ENCODE data around the gene TMEM89.

TMEM89 gene

DNA sequence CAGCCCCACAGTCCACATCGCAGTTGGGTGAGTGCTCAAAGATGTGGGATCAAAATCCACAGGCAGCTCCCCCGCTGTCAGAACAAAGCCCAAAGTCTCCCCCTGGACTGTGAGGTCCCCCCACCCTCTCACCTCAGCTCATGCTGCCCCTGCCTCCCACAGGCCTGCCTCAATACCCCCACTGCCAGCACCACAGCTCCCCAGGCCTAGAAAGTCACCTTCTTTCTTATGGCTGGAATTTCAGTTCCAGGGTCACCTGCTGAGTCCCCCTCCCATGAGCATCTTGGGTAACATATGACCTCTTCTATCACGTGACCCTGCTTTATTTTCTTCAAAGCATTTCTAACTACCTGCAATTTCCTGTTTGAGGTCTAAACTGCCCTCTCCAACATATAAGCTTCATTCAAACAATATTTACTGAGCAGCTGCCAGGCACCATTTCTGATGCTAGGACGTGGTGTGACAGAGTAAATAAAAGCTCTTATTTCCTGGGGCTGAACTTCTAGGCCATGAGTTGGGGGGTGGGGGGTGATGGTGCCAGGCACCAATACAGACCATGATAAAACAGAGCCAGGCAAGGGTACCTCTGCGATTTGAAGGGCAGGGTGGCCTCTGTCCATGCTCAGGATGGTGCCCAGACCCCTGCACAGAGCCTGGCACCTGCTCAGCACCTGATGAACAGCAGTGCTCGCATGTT, 2.4 kb upstream of the TMEM89 start:
- H3K27ac ChIP-seq (ENCODE audit: low read depth, low read length): no peak overlapping the region
- no peak overlapping the region for H3K4me3 ChIP-seq (ENCODE audit: low read length)
- H3K27me3 ChIP-seq (ENCODE audit: control insufficient read depth, insufficient read depth, low read length): no peaks in the 10 kb centered on the region
- peaks cover 10% of the 10 kb centered on the region for H3K36me3 ChIP-seq (ENCODE audit: control insufficient read depth, insufficient read depth, low read length)
- no peak overlapping the region for H3K9ac ChIP-seq (ENCODE audit: low read length)
- no peaks in the 10 kb centered on the region for H3K4me1 ChIP-seq (ENCODE audit: control insufficient read depth, insufficient read depth, low read length)

DNA sequence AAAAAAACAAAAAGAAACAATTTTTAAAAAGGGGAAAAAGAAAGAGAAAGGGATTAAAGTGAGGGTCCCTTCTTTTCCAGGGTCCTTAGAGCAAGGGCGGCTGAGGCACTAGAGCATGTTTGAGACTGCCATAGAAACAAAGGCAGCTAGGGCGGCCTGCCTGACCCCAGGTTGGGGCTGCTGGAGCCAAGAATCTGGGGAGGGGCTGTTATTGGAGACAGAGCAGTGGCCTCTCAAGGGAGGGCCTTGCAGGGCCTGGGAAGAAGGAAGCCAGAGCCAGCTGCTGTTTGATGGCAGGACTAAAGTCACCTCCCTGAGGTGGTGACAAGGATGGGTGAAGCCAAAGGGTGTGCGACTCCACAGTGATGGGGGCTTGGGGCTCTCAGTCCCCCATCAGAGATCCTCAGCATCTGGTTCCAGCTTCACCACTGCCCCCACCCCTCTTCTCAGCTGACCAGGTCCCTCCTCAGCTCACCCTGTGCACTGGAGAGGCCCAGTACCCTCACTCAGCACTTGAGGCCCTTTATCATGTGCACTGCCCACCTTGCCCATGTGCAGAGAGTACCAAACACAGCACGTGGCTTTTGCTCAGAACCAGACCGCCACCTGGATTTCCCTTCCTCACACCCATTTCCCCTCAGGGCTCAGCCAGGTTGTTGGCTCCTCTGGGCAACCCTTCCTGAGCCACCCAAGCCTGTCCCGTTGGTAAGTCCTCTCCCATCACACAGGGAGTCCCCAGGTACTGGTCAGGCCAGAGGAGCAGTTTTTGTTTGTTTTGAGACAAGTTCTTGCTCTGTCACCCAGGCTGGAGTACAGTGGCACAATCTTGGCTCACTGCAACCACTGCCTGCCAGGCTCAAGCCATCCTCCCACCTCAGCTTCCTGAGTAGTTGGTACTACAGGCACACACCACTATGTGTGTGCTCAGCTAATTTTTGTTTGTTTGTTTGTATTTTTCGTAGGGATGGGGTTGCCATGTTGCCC, 1.7 kb downstream of the TMEM89 start:
- H3K9ac ChIP-seq (ENCODE audit: low read length): no peak overlapping the region
- no peaks in the 10 kb centered on the region for H3K36me3 ChIP-seq (ENCODE audit: control insufficient read depth, insufficient read depth, low read length)
- no peaks in the 10 kb centered on the region for H3K27me3 ChIP-seq (ENCODE audit: control insufficient read depth, insufficient read depth, low read length)
- H3K4me3 ChIP-seq (ENCODE audit: low read length): peak overlapping the region; percentile 4
- no peaks in the 10 kb centered on the region for H3K4me1 ChIP-seq (ENCODE audit: control insufficient read depth, insufficient read depth, low read length)
- H3K27ac ChIP-seq (ENCODE audit: low read depth, low read length): no peak overlapping the region

DNA sequence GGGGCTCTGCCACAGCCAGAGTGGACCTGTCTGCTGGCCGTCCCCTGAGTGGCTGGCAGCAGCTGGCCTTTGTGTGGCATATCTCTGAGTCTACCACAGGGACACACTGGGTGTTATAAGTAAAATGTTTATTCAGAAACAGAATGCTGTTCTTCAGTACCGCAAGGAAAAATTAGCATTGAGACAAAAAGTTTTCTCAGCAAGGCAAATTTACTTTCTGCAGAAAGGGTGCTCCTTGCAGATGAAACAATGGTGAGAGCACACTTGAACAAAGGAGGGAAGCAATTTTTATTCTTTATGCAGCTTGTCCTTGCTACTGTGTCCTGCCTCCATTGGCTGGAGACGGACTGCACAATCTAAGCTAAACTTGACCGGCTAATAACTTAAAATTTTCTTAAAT, 4.0 kb downstream of the TMEM89 start:
- no peak overlapping the region for H3K4me3 ChIP-seq (ENCODE audit: low read length)
- H3K9ac ChIP-seq (ENCODE audit: low read length): no peak overlapping the region
- H3K4me1 ChIP-seq (ENCODE audit: control insufficient read depth, insufficient read depth, low read length): no peaks in the 10 kb centered on the region
- H3K27ac ChIP-seq (ENCODE audit: low read depth, low read length): no peak overlapping the region
- no peaks in the 10 kb centered on the region for H3K36me3 ChIP-seq (ENCODE audit: control insufficient read depth, insufficient read depth, low read length)
- no peaks in the 10 kb centered on the region for H3K27me3 ChIP-seq (ENCODE audit: control insufficient read depth, insufficient read depth, low read length)

DNA sequence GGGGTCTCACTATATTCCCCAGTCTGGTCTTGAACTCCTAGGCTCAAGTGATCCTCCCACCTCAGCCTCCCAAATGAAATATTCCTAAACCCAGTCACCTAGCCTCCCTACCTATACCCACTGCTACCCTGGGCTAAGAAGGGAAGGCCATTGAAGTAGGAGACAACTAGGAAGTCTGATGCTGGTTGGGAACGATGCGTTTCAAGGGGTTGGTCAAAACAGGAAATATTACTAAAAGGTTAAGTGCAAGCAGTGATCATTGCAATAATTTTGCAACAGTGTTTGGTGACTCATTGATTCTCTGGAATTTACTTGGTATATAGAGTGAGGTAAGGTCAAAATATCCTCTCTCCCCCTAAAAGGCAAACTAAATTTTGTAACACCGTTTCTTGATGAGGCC, 7.5 kb downstream of the TMEM89 start:
- Histone ChIP-seq H3K4me3 (ENCODE audit: low read length) (no peak overlapping the region), H3K27ac (ENCODE audit: low read depth, low read length) (no peak overlapping the region), H3K27me3 (ENCODE audit: control insufficient read depth, insufficient read depth, low read length) (no peaks in the 10 kb centered on the region), H3K4me1 (ENCODE audit: control insufficient read depth, insufficient read depth, low read length) (no peaks in the 10 kb centered on the region), H3K36me3 (ENCODE audit: control insufficient read depth, insufficient read depth, low read length) (no peaks in the 10 kb centered on the region), H3K9ac (ENCODE audit: low read length) (no peak overlapping the region)

GRCh38 chr3:48612309-48612708, 9.3 kb downstream of the TMEM89 start:
- peaks cover 8% of the 10 kb centered on the region for H3K4me1 ChIP-seq (ENCODE audit: control insufficient read depth, insufficient read depth, low read length)
- no peak overlapping the region for H3K27ac ChIP-seq (ENCODE audit: low read depth, low read length)
- H3K27me3 ChIP-seq (ENCODE audit: control insufficient read depth, insufficient read depth, low read length): no peaks in the 10 kb centered on the region
- H3K36me3 ChIP-seq (ENCODE audit: control insufficient read depth, insufficient read depth, low read length): no peaks in the 10 kb centered on the region
- H3K9ac ChIP-seq (ENCODE audit: low read length): no peak overlapping the region
- no peak overlapping the region for H3K4me3 ChIP-seq (ENCODE audit: low read length)

DNA sequence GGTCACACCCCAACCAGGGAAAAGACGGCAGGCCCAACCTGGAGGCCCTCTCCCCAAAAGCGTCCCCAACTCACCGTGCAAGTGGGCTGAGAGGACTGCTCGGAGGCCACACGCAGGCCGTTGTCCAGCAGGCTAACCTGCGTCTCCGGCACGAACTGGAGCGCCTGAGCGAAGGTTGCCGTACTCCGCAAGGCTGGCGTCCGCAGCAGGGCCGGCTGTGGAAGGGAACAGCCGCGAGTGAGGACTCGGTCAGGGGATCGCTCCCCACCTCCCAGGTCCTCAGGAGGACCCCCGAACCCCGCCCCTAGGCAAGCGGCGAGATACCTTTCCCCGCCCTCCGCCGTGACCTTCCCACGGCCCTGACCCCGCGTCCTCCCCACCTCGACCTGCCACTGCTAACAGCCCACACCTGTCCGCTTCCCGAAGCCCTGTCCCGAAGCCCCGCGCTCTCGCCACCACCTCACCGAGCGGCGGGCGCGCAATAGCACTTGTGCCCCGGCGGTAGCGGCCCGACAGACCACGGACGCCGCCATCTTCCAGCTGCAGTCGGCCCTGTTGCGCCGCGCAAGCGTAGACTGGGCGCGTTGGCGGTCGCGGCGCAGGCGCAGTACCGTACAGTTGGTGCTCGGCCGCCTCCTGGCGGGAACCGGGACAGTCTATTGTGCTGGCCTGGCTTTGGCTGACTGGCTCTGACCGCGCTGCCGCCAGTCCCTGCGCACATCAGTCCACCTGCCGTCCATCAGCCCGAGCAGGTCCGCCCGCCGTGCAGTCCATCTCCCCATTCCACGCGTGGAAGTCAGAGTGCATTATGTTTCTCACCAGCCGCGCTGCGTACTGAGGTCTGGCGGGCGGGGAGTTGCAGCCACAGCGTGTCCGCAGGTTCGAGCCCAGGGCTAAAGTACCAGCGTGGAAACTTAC, 12.2 kb downstream of the TMEM89 start, which contains the start of gene UQCRC1:
TSS of gene UQCRC1 (minus strand) at position 559 of the 918 bp plus-strand sequence. CDS start at position 533, 26 bp downstream.
- Histone ChIP-seq H3K27me3 (ENCODE audit: control insufficient read depth, insufficient read depth, low read length) (no peaks in the 10 kb centered on the region), H3K27ac (ENCODE audit: low read depth, low read length) (peak within 1 kb of the TSS; percentile 89), H3K36me3 (ENCODE audit: control insufficient read depth, insufficient read depth, low read length) (peaks cover 16% of the 10 kb centered on the region), H3K4me3 (ENCODE audit: low read length) (peak within 1 kb of the TSS; percentile 96), H3K4me1 (ENCODE audit: control insufficient read depth, insufficient read depth, low read length) (peaks cover 8% of the 10 kb centered on the region), H3K9ac (ENCODE audit: low read length) (peak within 1 kb of the TSS; percentile 92)

DNA sequence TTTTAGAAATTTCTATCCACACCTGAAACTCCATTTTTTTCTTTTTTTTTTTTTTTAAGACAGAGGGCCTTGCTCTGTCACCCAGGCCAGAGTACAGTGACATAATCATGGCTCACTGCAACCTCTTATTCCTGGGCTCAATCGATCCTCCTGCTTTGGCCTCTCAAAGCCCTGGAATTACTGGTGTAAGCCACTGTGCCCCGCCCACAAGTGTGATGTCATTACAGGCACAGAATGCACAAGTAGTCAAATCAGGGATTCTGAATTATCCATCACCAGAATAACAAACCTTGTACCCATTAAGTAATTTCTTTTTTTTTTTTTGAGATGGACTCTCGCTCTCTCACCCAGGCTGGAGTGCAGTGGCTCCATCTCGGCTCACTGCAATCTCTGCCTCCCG, 14.1 kb downstream of the TMEM89 start:
- Histone ChIP-seq H3K36me3 (ENCODE audit: control insufficient read depth, insufficient read depth, low read length) (peaks cover 33% of the 10 kb centered on the region), H3K27ac (ENCODE audit: low read depth, low read length) (no peak overlapping the region), H3K9ac (ENCODE audit: low read length) (no peak overlapping the region), H3K4me3 (ENCODE audit: low read length) (no peak overlapping the region), H3K4me1 (ENCODE audit: control insufficient read depth, insufficient read depth, low read length) (peaks cover 8% of the 10 kb centered on the region), H3K27me3 (ENCODE audit: control insufficient read depth, insufficient read depth, low read length) (no peaks in the 10 kb centered on the region)

DNA sequence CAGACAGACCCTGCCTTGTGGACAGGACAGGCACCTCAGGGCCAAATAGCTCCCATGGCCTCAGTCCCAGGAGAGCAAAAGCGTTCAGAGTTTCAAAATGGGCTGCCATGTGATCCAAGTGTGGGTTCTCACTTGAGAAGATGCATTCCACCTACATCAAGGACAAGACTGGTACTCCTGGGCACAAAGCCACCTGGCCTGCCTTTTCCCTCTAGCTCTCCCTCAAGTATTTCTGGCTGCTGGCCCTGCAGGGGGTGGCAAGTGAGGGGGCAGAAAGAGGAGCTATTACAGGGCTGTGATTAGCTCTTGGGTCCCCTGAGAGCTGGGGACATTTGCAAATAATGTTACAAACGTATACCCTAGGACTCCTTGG, 20.0 kb downstream of the TMEM89 start:
- H3K36me3 ChIP-seq (ENCODE audit: control insufficient read depth, insufficient read depth, low read length): peaks cover 71% of the 10 kb centered on the region
- no peak overlapping the region for H3K4me3 ChIP-seq (ENCODE audit: low read length)
- H3K27me3 ChIP-seq (ENCODE audit: control insufficient read depth, insufficient read depth, low read length): no peaks in the 10 kb centered on the region
- H3K9ac ChIP-seq (ENCODE audit: low read length): no peak overlapping the region
- no peak overlapping the region for H3K27ac ChIP-seq (ENCODE audit: low read depth, low read length)
- H3K4me1 ChIP-seq (ENCODE audit: control insufficient read depth, insufficient read depth, low read length): peaks cover 15% of the 10 kb centered on the region

- Histone ChIP-seq H3K36me3 (ENCODE audit: control insufficient read depth, insufficient read depth, low read length) (peaks cover 71% of the 10 kb centered on the region), H3K27ac (ENCODE audit: low read depth, low read length) (no peak overlapping the region), H3K4me1 (ENCODE audit: control insufficient read depth, insufficient read depth, low read length) (peaks cover 15% of the 10 kb centered on the region), H3K27me3 (ENCODE audit: control insufficient read depth, insufficient read depth, low read length) (no peaks in the 10 kb centered on the region), H3K9ac (ENCODE audit: low read length) (no peak overlapping the region), H3K4me3 (ENCODE audit: low read length) (no peak overlapping the region)
Observed at GRCh38 chr3:48600711-48601621, 20.6 kb downstream of the TMEM89 start.

GRCh38 chr3:48599509-48600285, 21.9 kb downstream of the TMEM89 start:
- Histone ChIP-seq H3K4me1 (ENCODE audit: control insufficient read depth, insufficient read depth, low read length) (peaks cover 19% of the 10 kb centered on the region), H3K9ac (ENCODE audit: low read length) (no peak overlapping the region), H3K27ac (ENCODE audit: low read depth, low read length) (peak overlapping the region; percentile 72), H3K27me3 (ENCODE audit: control insufficient read depth, insufficient read depth, low read length) (no peaks in the 10 kb centered on the region), H3K4me3 (ENCODE audit: low read length) (no peak overlapping the region), H3K36me3 (ENCODE audit: control insufficient read depth, insufficient read depth, low read length) (peaks cover 58% of the 10 kb centered on the region)

GRCh38 chr3:48599077-48599501, 22.5 kb downstream of the TMEM89 start:
- H3K4me1 ChIP-seq (ENCODE audit: control insufficient read depth, insufficient read depth, low read length): peaks cover 22% of the 10 kb centered on the region
- H3K36me3 ChIP-seq (ENCODE audit: control insufficient read depth, insufficient read depth, low read length): peaks cover 52% of the 10 kb centered on the region
- H3K27me3 ChIP-seq (ENCODE audit: control insufficient read depth, insufficient read depth, low read length): no peaks in the 10 kb centered on the region
- peak overlapping the region; percentile 72 for H3K27ac ChIP-seq (ENCODE audit: low read depth, low read length)
- no peak overlapping the region for H3K9ac ChIP-seq (ENCODE audit: low read length)
- no peak overlapping the region for H3K4me3 ChIP-seq (ENCODE audit: low read length)

Data from rectal smooth muscle tissue (tissue), 1 donor.